Skeletal muscle satellite cell (primary cell): ENCODE measurements around the gene PPIP5K2. TPM values are rescaled to one million over a fixed set of nuclear protein-coding genes. Genes with fewer than 3 reads are reported as not detected.
"Not testable (repeated sequence)": the region's sequence is repeated elsewhere in the genome, so short reads cannot be mapped to it uniquely, and the experiment has no call there.

Source experiments
- H3K27me3 ChIP-seq: 2 replicates; pipeline ENCODE4 v1.7.0; 2013; ENCODE audit warnings: low read length; ENCODE audit not compliant: control insufficient read depth, insufficient read depth
- H3K36me3 ChIP-seq: 2 replicates; pipeline ENCODE4 v1.7.0; 2013; ENCODE audit warnings: mild to moderate bottlenecking, control low read depth, low read length; ENCODE audit not compliant: insufficient read depth
- H3K4me1 ChIP-seq: 2 replicates; pipeline ENCODE4 v1.7.0; 2013; ENCODE audit warnings: low read length; ENCODE audit not compliant: control insufficient read depth, insufficient read depth
- H3K4me2 ChIP-seq: 2 replicates; pipeline ENCODE4 v1.7.0; 2013; ENCODE audit warnings: mild to moderate bottlenecking, low read length
- H3K4me3 ChIP-seq: 2 replicates; pipeline ENCODE4 v1.7.0; 2013; ENCODE audit warnings: low read length
- H3K9ac ChIP-seq: 2 replicates; pipeline ENCODE4 v1.7.0; 2013; ENCODE audit warnings: mild to moderate bottlenecking, low read depth, low read length, moderate library complexity
- H3K9me3 ChIP-seq: replicated peaks from 2 replicates; pipeline ENCODE4 v1.7.0; 2013; ENCODE audit warnings: mild to moderate bottlenecking, control low read depth, low read length
- total RNA-seq: library from RNA; depleted of rRNA; stranded (reverse); fragments of >200 nt; gene quantifications from 2 replicates; pipeline ENCODE4 v1.2.3, GENCODE V29; 2012; rRNA removed

PPIP5K2 gene
- 41.7 and 55.5 TPM in 2 replicates for total RNA-seq

GRCh38 chr5:103119765-103120606, at the start of gene PPIP5K2, which contains the start of gene GIN1:
Gene PPIP5K2, plus strand, starts transcription at chr5:103120301. Its CDS starts 9,289 bp downstream, at chr5:103129590.
Gene GIN1, minus strand, starts transcription at chr5:103120138. Its CDS starts 11,431 bp downstream, at chr5:103108707.
- H3K4me2 ChIP-seq, result peak within 1 kb of the TSS; percentile 93
- peaks cover 16% of the 10 kb centered on the region for H3K4me1 ChIP-seq
- peak within 1 kb of the TSS; percentile 94 for H3K9ac ChIP-seq
- H3K36me3 ChIP-seq, result no peaks in the 10 kb centered on the region
- no peaks in the 10 kb centered on the region for H3K9me3 ChIP-seq
- no peaks in the 10 kb centered on the region for H3K27me3 ChIP-seq
- peak within 1 kb of the TSS; percentile 85 for H3K4me3 ChIP-seq

- not testable (repeated sequence) for H3K9me3 ChIP-seq, H3K9ac ChIP-seq, H3K27me3 ChIP-seq, H3K36me3 ChIP-seq, H3K4me2 ChIP-seq, H3K4me3 ChIP-seq, H3K4me1 ChIP-seq
Observed at GRCh38 chr5:103073500-103073899, 46.6 kb upstream of the PPIP5K2 start.

- Histone ChIP-seq H3K9me3 (peaks cover 7% of the 10 kb centered on the region), H3K4me3 (no peak overlapping the region), H3K4me2 (no peak overlapping the region), H3K4me1 (no peaks in the 10 kb centered on the region), H3K9ac (no peak overlapping the region), H3K27me3 (no peaks in the 10 kb centered on the region), H3K36me3 (no peaks in the 10 kb centered on the region)
Observed at GRCh38 chr5:103075442-103075841, 44.7 kb upstream of the PPIP5K2 start.

GRCh38 chr5:103079796-103080195, 40.3 kb upstream of the PPIP5K2 start:
- Histone ChIP-seq H3K27me3 (no peaks in the 10 kb centered on the region), H3K4me1 (no peaks in the 10 kb centered on the region), H3K9ac (no peak overlapping the region), H3K36me3 (no peaks in the 10 kb centered on the region), H3K4me2 (no peak overlapping the region), H3K4me3 (no peak overlapping the region), H3K9me3 (peaks cover 7% of the 10 kb centered on the region)

GRCh38 chr5:103086547-103086946, 33.6 kb upstream of the PPIP5K2 start:
- H3K27me3 ChIP-seq, result no peaks in the 10 kb centered on the region
- no peaks in the 10 kb centered on the region for H3K4me1 ChIP-seq
- no peak overlapping the region for H3K9ac ChIP-seq
- peaks cover 18% of the 10 kb centered on the region for H3K36me3 ChIP-seq
- H3K4me2 ChIP-seq, result no peak overlapping the region
- H3K9me3 ChIP-seq, result no peaks in the 10 kb centered on the region
- H3K4me3 ChIP-seq, result no peak overlapping the region

GRCh38 chr5:103089272-103089671, 30.8 kb upstream of the PPIP5K2 start:
- Histone ChIP-seq H3K36me3 (peaks cover 18% of the 10 kb centered on the region), H3K4me3 (no peak overlapping the region), H3K4me1 (no peaks in the 10 kb centered on the region), H3K27me3 (no peaks in the 10 kb centered on the region), H3K4me2 (no peak overlapping the region), H3K9ac (no peak overlapping the region), H3K9me3 (no peaks in the 10 kb centered on the region)

GRCh38 chr5:103090791-103091190, 29.3 kb upstream of the PPIP5K2 start:
- peaks cover 15% of the 10 kb centered on the region for H3K36me3 ChIP-seq
- no peaks in the 10 kb centered on the region for H3K9me3 ChIP-seq
- H3K9ac ChIP-seq, result no peak overlapping the region
- H3K4me1 ChIP-seq, result no peaks in the 10 kb centered on the region
- H3K4me2 ChIP-seq, result no peak overlapping the region
- H3K4me3 ChIP-seq, result no peak overlapping the region
- H3K27me3 ChIP-seq, result no peaks in the 10 kb centered on the region

GRCh38 chr5:103092676-103093075, 27.4 kb upstream of the PPIP5K2 start:
- H3K36me3 ChIP-seq, result peaks cover 9% of the 10 kb centered on the region
- H3K4me2 ChIP-seq, result no peak overlapping the region
- no peak overlapping the region for H3K4me3 ChIP-seq
- H3K9ac ChIP-seq, result no peak overlapping the region
- H3K9me3 ChIP-seq, result no peaks in the 10 kb centered on the region
- H3K27me3 ChIP-seq, result no peaks in the 10 kb centered on the region
- H3K4me1 ChIP-seq, result no peaks in the 10 kb centered on the region

- H3K4me1 ChIP-seq, result no peaks in the 10 kb centered on the region
- no peak overlapping the region for H3K4me3 ChIP-seq
- no peak overlapping the region for H3K9ac ChIP-seq
- no peaks in the 10 kb centered on the region for H3K9me3 ChIP-seq
- no peaks in the 10 kb centered on the region for H3K27me3 ChIP-seq
- peaks cover 9% of the 10 kb centered on the region for H3K36me3 ChIP-seq
- H3K4me2 ChIP-seq, result no peak overlapping the region
Observed at GRCh38 chr5:103093727-103094126, 26.4 kb upstream of the PPIP5K2 start.

GRCh38 chr5:103094737-103095136, 25.4 kb upstream of the PPIP5K2 start:
- Histone ChIP-seq H3K4me3 (no peak overlapping the region), H3K9me3 (no peaks in the 10 kb centered on the region), H3K27me3 (no peaks in the 10 kb centered on the region), H3K36me3 (peaks cover 9% of the 10 kb centered on the region), H3K4me1 (no peaks in the 10 kb centered on the region), H3K4me2 (no peak overlapping the region), H3K9ac (no peak overlapping the region)

GRCh38 chr5:103098993-103099392, 21.1 kb upstream of the PPIP5K2 start:
- Histone ChIP-seq H3K4me3 (no peak overlapping the region), H3K9ac (no peak overlapping the region)

More at GRCh38 chr5:103098993-103099392, 21.1 kb upstream of the PPIP5K2 start:
- Histone ChIP-seq H3K36me3 (peaks cover 15% of the 10 kb centered on the region), H3K27me3 (no peaks in the 10 kb centered on the region), H3K4me1 (no peaks in the 10 kb centered on the region), H3K4me2 (no peak overlapping the region), H3K9me3 (no peaks in the 10 kb centered on the region)
